ENCODE measurements around the gene MYH15. TPM values are rescaled to one million over a fixed set of nuclear protein-coding genes. Genes with fewer than 3 reads are reported as not detected.

The MYH15 gene
- total RNA-seq, 1 experiment from 2014 or later: 0.09 TPM

DNA sequence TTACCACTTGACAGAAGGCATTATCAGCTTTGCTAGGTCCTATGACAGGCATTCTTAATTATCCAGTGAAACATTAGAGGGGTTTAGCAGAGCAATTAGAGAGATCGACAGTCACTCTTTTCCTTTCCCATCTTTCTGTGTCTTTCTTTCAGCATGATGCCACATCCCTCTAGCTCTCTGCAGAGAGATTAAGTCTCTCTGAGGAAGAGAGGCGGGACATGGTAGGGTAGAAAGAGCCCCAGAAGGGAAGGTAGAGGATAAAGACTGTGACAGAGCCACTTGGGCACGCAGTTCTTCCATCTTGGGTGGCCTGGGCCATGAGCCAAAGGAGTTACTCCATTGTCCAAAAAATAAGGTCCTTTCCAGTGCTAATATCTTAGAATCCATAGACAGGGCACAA is 158.2 kb downstream of the MYH15 start:
- Mint-ChIP-seq H3K27ac (no peak overlapping the region), H3K36me3 (no peaks in the 10 kb centered on the region), H3K27me3 (ENCODE audit: low read depth) (no peaks in the 10 kb centered on the region), H3K4me3 (no peak overlapping the region), H3K9me3 (peaks cover 3% of the 10 kb centered on the region), H3K4me1 (no peaks in the 10 kb centered on the region)
- ChIA-PET POLR2A (interaction anchor here (0.7 kb wide), 1 partner anchor 77 kb away, joined by 3 read pairs; no protein-coding TSS in a partner anchor), CTCF (no interaction called here)
- DNase-seq (ENCODE audit: low spot score): no peak
- no peak for TF ChIP-seq ZNF423 (CRISPR knock-in tag; IDR thresholded peaks at IDR 0.05)
- no peak for TF ChIP-seq RORB (CRISPR knock-in tag; IDR thresholded peaks at IDR 0.05)
- TF ChIP-seq ZNF219 (CRISPR knock-in tag; IDR thresholded peaks at IDR 0.05; ENCODE audit: borderline replicate concordance): no peak
- TF ChIP-seq NFE2L1 (CRISPR knock-in tag; IDR thresholded peaks at IDR 0.05): no peak
- no peak for TF ChIP-seq MXD4 (CRISPR knock-in tag; IDR thresholded peaks at IDR 0.05; ENCODE audit: borderline replicate concordance)
- TF ChIP-seq ESRRA (CRISPR knock-in tag; IDR thresholded peaks at IDR 0.05; ENCODE audit: borderline replicate concordance): no peak
- TF ChIP-seq, protein P1, sequence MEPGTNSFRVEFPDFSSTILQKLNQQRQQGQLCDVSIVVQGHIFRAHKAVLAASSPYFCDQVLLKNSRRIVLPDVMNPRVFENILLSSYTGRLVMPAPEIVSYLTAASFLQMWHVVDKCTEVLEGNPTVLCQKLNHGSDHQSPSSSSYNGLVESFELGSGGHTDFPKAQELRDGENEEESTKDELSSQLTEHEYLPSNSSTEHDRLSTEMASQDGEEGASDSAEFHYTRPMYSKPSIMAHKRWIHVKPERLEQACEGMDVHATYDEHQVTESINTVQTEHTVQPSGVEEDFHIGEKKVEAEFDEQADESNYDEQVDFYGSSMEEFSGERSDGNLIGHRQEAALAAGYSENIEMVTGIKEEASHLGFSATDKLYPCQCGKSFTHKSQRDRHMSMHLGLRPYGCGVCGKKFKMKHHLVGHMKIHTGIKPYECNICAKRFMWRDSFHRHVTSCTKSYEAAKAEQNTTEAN (CRISPR knock-in tag; IDR thresholded peaks at IDR 0.05): no peak
- TF ChIP-seq, protein P2, sequence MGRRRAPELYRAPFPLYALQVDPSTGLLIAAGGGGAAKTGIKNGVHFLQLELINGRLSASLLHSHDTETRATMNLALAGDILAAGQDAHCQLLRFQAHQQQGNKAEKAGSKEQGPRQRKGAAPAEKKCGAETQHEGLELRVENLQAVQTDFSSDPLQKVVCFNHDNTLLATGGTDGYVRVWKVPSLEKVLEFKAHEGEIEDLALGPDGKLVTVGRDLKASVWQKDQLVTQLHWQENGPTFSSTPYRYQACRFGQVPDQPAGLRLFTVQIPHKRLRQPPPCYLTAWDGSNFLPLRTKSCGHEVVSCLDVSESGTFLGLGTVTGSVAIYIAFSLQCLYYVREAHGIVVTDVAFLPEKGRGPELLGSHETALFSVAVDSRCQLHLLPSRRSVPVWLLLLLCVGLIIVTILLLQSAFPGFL (CRISPR knock-in tag; IDR thresholded peaks at IDR 0.05; ENCODE audit: borderline replicate concordance): no peak
- TF ChIP-seq NFATC4 (CRISPR knock-in tag; IDR thresholded peaks at IDR 0.05): no peak
- no peak for TF ChIP-seq ZNF396 (CRISPR knock-in tag; IDR thresholded peaks at IDR 0.05; ENCODE audit: borderline replicate concordance)
- no peak for TF ChIP-seq GABPB1 (CRISPR knock-in tag; IDR thresholded peaks at IDR 0.05)
- TF ChIP-seq GRHL2 (CRISPR knock-in tag; IDR thresholded peaks at IDR 0.05; ENCODE audit: insufficient replicate concordance, severe bottlenecking): no peak
- TF ChIP-seq, protein P3, sequence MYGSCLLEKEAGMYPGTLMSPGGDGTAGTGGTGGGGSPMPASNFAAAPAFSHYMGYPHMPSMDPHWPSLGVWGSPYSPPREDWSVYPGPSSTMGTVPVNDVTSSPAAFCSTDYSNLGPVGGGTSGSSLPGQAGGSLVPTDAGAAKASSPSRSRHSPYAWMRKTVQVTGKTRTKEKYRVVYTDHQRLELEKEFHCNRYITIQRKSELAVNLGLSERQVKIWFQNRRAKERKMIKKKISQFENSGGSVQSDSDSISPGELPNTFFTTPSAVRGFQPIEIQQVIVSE (CRISPR knock-in tag; IDR thresholded peaks at IDR 0.05; ENCODE audit: borderline replicate concordance): no peak
- TF ChIP-seq, protein P4, sequence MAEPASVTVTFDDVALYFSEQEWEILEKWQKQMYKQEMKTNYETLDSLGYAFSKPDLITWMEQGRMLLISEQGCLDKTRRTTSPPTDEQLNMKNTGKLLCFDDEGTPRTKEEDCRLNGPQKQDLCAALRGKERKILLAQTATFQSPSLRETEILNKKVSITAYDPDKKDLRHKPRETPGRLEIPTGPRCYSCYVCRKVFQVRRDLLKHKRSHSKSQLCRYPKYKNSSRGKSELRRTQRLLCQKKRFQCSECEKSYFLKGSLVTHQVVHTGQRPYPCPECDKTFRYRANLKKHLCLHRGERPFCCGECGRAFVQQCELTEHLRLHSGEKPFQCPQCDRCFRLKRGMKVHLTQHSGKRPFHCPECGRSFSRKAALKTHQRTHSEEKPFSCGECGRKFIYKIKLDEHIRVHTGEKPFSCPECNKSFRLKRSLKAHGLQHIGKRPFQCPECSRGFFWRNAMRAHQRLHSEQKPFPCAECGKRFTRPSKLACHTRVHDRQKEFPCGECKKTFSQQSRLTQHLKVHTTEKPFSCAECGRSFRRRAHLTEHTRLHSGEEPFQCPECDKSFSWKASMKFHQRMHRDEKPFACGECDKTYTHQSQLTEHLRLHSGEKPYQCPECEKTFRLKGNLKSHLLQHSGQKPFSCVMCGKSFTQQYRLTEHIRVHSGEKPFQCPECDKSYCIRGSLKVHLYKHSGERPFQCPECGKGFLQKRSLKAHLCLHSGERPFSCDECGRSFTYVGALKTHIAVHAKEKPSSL (CRISPR knock-in tag; conservative IDR thresholded peaks at IDR 0.05): no peak
- TF ChIP-seq, protein P5, sequence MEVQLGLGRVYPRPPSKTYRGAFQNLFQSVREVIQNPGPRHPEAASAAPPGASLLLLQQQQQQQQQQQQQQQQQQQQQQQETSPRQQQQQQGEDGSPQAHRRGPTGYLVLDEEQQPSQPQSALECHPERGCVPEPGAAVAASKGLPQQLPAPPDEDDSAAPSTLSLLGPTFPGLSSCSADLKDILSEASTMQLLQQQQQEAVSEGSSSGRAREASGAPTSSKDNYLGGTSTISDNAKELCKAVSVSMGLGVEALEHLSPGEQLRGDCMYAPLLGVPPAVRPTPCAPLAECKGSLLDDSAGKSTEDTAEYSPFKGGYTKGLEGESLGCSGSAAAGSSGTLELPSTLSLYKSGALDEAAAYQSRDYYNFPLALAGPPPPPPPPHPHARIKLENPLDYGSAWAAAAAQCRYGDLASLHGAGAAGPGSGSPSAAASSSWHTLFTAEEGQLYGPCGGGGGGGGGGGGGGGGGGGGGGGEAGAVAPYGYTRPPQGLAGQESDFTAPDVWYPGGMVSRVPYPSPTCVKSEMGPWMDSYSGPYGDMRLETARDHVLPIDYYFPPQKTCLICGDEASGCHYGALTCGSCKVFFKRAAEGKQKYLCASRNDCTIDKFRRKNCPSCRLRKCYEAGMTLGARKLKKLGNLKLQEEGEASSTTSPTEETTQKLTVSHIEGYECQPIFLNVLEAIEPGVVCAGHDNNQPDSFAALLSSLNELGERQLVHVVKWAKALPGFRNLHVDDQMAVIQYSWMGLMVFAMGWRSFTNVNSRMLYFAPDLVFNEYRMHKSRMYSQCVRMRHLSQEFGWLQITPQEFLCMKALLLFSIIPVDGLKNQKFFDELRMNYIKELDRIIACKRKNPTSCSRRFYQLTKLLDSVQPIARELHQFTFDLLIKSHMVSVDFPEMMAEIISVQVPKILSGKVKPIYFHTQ (CRISPR knock-in tag; IDR thresholded peaks at IDR 0.05): no peak
- TF ChIP-seq, protein P6, sequence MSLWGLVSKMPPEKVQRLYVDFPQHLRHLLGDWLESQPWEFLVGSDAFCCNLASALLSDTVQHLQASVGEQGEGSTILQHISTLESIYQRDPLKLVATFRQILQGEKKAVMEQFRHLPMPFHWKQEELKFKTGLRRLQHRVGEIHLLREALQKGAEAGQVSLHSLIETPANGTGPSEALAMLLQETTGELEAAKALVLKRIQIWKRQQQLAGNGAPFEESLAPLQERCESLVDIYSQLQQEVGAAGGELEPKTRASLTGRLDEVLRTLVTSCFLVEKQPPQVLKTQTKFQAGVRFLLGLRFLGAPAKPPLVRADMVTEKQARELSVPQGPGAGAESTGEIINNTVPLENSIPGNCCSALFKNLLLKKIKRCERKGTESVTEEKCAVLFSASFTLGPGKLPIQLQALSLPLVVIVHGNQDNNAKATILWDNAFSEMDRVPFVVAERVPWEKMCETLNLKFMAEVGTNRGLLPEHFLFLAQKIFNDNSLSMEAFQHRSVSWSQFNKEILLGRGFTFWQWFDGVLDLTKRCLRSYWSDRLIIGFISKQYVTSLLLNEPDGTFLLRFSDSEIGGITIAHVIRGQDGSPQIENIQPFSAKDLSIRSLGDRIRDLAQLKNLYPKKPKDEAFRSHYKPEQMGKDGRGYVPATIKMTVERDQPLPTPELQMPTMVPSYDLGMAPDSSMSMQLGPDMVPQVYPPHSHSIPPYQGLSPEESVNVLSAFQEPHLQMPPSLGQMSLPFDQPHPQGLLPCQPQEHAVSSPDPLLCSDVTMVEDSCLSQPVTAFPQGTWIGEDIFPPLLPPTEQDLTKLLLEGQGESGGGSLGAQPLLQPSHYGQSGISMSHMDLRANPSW (CRISPR knock-in tag; conservative IDR thresholded peaks at IDR 0.05; ENCODE audit: low read depth): no peak
- no peak for TF ChIP-seq TP53 (CRISPR knock-in tag; IDR thresholded peaks at IDR 0.05)
- TF ChIP-seq, protein P7, sequence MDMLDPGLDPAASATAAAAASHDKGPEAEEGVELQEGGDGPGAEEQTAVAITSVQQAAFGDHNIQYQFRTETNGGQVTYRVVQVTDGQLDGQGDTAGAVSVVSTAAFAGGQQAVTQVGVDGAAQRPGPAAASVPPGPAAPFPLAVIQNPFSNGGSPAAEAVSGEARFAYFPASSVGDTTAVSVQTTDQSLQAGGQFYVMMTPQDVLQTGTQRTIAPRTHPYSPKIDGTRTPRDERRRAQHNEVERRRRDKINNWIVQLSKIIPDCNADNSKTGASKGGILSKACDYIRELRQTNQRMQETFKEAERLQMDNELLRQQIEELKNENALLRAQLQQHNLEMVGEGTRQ (CRISPR knock-in tag; IDR thresholded peaks at IDR 0.05): no peak
- ATAC-seq: no peak
